ENCODE measurements around the gene WDR37.

Gene WDR37

GRCh38 chr10:1133495-1134045 lies 77.4 kb downstream of the WDR37 start:
- no peak for TF ChIP-seq ZNF785 (tag by site-specific recombination; IDR thresholded peaks at IDR 0.05)
- no peak for TF ChIP-seq ZNF433 (tag by site-specific recombination; IDR thresholded peaks at IDR 0.05; ENCODE audit: low read depth)
- no peak for TF ChIP-seq ZBTB8A (tag by site-specific recombination; IDR thresholded peaks at IDR 0.05)
- no peak overlapping the region for H3K4me3 ChIP-seq (ENCODE audit: low read depth, low read length)
- H3K36me3 ChIP-seq (ENCODE audit: control insufficient read depth in 2 of 2, insufficient read depth in 1 of 2, low read length in 2 of 2): peaks cover 0 to 30% of the 10 kb centered on the region in 2 experiments; a peak in 1 of 3 replicates
- H3K4me1 ChIP-seq (ENCODE audit: control insufficient read depth, insufficient read depth, low read length): no peaks in the 10 kb centered on the region
- ChIA-PET CTCF (no interaction called here), POLR2A (no interaction called here)
- no peak overlapping the region for H3K27ac ChIP-seq (ENCODE audit: extremely low read depth, low read depth, low read length)
- H3K9me3 ChIP-seq (ENCODE audit: control insufficient read depth, insufficient read depth, low read depth, low read length): no peaks in the 10 kb centered on the region

- ChIA-PET CTCF (no interaction called here), POLR2A (no interaction called here)
- H3K9me3 ChIP-seq (ENCODE audit: control insufficient read depth, insufficient read depth, low read depth, low read length): no peaks in the 10 kb centered on the region
- H3K4me3 ChIP-seq (ENCODE audit: low read depth, low read length): no peak overlapping the region
- no peaks in the 10 kb centered on the region for H3K4me1 ChIP-seq (ENCODE audit: control insufficient read depth, insufficient read depth, low read length)
- no peak overlapping the region for H3K27ac ChIP-seq (ENCODE audit: extremely low read depth, low read depth, low read length)
- no peak for TF ChIP-seq ZNF366 (tag by site-specific recombination; conservative IDR thresholded peaks at IDR 0.05)
- TF ChIP-seq ZNF140 (tag by site-specific recombination; IDR thresholded peaks at IDR 0.05): no peak
- TF ChIP-seq ZFHX2 (tag by site-specific recombination; conservative IDR thresholded peaks at IDR 0.05): no peak
- no peak for TF ChIP-seq ZNF239 (tag by site-specific recombination; IDR thresholded peaks at IDR 0.05)
- no peak for TF ChIP-seq ZNF433 (tag by site-specific recombination; IDR thresholded peaks at IDR 0.05; ENCODE audit: low read depth)
- no peak for TF ChIP-seq OVOL3 (tag by site-specific recombination; IDR thresholded peaks at IDR 0.05)
- TF ChIP-seq KLF10 (tag by site-specific recombination; IDR thresholded peaks at IDR 0.05): no peak
- no peak for TF ChIP-seq ZNF341 (tag by site-specific recombination; IDR thresholded peaks at IDR 0.05; ENCODE audit: low read depth)
- TF ChIP-seq ZNF791 (tag by site-specific recombination; IDR thresholded peaks at IDR 0.05): no peak
- no peak for TF ChIP-seq ZNF426 (tag by site-specific recombination; IDR thresholded peaks at IDR 0.05)
- no peak for TF ChIP-seq ZNF623 (tag by site-specific recombination; IDR thresholded peaks at IDR 0.05)
- no peak for TF ChIP-seq INSM2 (tag by site-specific recombination; IDR thresholded peaks at IDR 0.05)
- no peak for TF ChIP-seq SETDB1 (IDR thresholded peaks at IDR 0.05; ENCODE audit: insufficient read length, low read length)
- no peak for TF ChIP-seq SP3 (tag by site-specific recombination; IDR thresholded peaks at IDR 0.05)
- no peak for TF ChIP-seq ZNF561 (tag by site-specific recombination; IDR thresholded peaks at IDR 0.05; ENCODE audit: borderline replicate concordance)
- H3K36me3 ChIP-seq (ENCODE audit: control insufficient read depth in 2 of 2, insufficient read depth in 1 of 2, low read length in 2 of 2): peaks cover 0 to 24% of the 10 kb centered on the region in 2 experiments; a peak in 1 of 3 replicates
These were observed 78.0 kb downstream of the WDR37 start for GRCh38 chr10:1134156-1134555.

GRCh38 chr10:1136268-1136667 lies 80.1 kb downstream of the WDR37 start:
- H3K4me1 ChIP-seq (ENCODE audit: control insufficient read depth, insufficient read depth, low read length): no peaks in the 10 kb centered on the region

More at GRCh38 chr10:1136268-1136667, 80.1 kb downstream of the WDR37 start:
- Histone ChIP-seq H3K4me3 (ENCODE audit: low read depth, low read length) (no peak overlapping the region), H3K36me3 (ENCODE audit: control insufficient read depth in 2 of 2, insufficient read depth in 1 of 2, low read length in 2 of 2) (peaks cover 0 to 4% of the 10 kb centered on the region in 2 experiments; a peak in 1 of 3 replicates), H3K9me3 (ENCODE audit: control insufficient read depth, insufficient read depth, low read depth, low read length) (no peaks in the 10 kb centered on the region), H3K27ac (ENCODE audit: extremely low read depth, low read depth, low read length) (no peak overlapping the region)
- no peak for TF ChIP-seq ZNF660 (tag by site-specific recombination; IDR thresholded peaks at IDR 0.05)
- TF ChIP-seq ZSCAN4 (tag by site-specific recombination; IDR thresholded peaks at IDR 0.05): no peak
- no peak for TF ChIP-seq ZNF239 (tag by site-specific recombination; IDR thresholded peaks at IDR 0.05)
- no peak for TF ChIP-seq WT1 (tag by site-specific recombination; IDR thresholded peaks at IDR 0.05)
- no peak for TF ChIP-seq ZNF248 (tag by site-specific recombination; IDR thresholded peaks at IDR 0.05)
- TF ChIP-seq ZSCAN18 (tag by site-specific recombination; IDR thresholded peaks at IDR 0.05): no peak
- TF ChIP-seq ZNF292 (tag by site-specific recombination; IDR thresholded peaks at IDR 0.05; ENCODE audit: borderline replicate concordance, low read depth): no peak
- no peak for TF ChIP-seq ZNF174 (tag by site-specific recombination; IDR thresholded peaks at IDR 0.05)
- no peak for TF ChIP-seq GLI4 (tag by site-specific recombination; IDR thresholded peaks at IDR 0.05)
- TF ChIP-seq INSM2 (tag by site-specific recombination; IDR thresholded peaks at IDR 0.05): no peak
- TF ChIP-seq MYNN (tag by site-specific recombination; IDR thresholded peaks at IDR 0.05; ENCODE audit: borderline replicate concordance): no peak
- TF ChIP-seq ZBTB1 (tag by site-specific recombination; IDR thresholded peaks at IDR 0.05): no peak
- ChIA-PET POLR2A (no interaction called here), CTCF (interaction anchor here (0.8 kb wide), 1 partner anchor 284 kb away, joined by 3 read pairs; no protein-coding TSS in a partner anchor)

All from HEK293 (cell line).